ENCODE results near the gene LGR6.

GRCh38 chr1:202223121-202223860, 29.7 kb downstream of the LGR6 start:
- TF ChIP-seq EZH2phosphoT487 (IDR thresholded peaks at IDR 0.05; ENCODE audit: borderline replicate concordance) = no peak
- no peak for TF ChIP-seq CTCF (conservative IDR thresholded peaks at IDR 0.05; ENCODE audit: low read length)

All from Loucy (cell line).